LNCaP clone FGC (cell line): ENCODE data around the gene P3H3.

Experiments used
- DNase-seq: peaks from one replicate; pipeline ENCODE4 v3.0.0-alpha.2; 2011; ENCODE audit warnings: low read depth
- H3K4me3 ChIP-seq: 2 replicates; pipeline ENCODE4 v1.5.1; 2011; ENCODE audit warnings: mild to moderate bottlenecking, low read depth, low read length, control low read depth
- TF ChIP-seq, protein P1 (sequence below): IDR thresholded peaks from 2 replicates; pipeline ENCODE4 v1.5.1; 2012; ENCODE audit warnings: mild to moderate bottlenecking; ENCODE audit not compliant: control insufficient read depth, insufficient read depth; ENCODE audit errors: extremely low read depth

P3H3 gene

DNA sequence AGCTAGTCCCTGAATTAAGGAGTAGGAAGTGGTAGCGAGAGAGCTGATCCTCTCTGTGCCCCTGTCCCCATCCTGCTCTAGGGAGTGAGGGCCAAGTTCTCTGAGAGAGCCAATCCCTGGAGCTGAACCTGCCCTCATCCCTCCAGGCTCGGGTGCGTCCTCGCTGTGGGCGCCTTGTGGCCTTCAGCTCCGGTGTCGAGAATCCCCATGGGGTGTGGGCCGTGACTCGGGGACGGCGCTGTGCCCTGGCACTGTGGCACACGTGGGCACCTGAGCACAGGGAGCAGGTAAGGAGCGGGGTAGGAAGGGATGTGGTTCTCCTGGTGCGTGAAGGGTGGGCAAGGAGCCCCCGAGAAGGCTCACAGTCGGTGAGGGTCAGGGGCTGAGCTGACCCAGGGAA lies 10.6 kb downstream of the P3H3 start:
- no peak for DNase-seq
- H3K4me3 ChIP-seq: no peak overlapping the region
- TF ChIP-seq, protein P1, sequence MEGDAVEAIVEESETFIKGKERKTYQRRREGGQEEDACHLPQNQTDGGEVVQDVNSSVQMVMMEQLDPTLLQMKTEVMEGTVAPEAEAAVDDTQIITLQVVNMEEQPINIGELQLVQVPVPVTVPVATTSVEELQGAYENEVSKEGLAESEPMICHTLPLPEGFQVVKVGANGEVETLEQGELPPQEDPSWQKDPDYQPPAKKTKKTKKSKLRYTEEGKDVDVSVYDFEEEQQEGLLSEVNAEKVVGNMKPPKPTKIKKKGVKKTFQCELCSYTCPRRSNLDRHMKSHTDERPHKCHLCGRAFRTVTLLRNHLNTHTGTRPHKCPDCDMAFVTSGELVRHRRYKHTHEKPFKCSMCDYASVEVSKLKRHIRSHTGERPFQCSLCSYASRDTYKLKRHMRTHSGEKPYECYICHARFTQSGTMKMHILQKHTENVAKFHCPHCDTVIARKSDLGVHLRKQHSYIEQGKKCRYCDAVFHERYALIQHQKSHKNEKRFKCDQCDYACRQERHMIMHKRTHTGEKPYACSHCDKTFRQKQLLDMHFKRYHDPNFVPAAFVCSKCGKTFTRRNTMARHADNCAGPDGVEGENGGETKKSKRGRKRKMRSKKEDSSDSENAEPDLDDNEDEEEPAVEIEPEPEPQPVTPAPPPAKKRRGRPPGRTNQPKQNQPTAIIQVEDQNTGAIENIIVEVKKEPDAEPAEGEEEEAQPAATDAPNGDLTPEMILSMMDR: no peak

DNA sequence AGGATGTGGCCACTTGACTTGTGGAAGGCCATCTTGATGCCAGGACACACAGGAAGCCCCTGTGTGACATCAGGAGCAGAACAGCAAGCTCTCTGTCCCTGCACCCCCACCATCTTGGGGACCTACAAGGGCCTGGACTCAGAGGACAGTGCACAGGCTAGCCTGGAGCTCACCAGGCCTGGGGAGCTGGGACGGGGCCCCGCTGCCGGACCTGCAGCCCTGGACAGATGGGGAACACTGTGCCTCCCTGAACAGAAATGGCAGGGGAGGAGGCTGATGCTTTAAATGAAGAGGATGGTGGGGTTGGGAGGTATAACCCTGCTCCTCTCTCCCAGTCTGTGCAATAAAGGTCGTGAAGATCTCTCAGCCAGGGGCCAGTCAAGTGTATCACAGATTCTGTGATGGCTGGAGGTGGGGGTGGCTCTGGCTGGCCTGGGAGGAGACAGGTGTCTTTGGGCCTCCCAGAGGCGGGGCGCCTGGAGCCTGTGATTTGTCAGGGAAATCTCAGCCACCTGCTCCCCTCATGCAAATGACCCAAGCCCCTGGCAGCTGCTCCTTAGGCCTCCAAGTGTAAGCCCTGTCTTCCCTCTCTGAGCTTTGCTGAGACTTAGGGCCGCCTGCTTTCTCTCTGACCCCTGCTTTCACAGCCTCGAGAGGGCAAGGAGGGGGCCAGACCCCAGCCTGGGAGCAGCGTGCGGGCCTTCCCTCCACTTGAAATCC lies 11.4 kb downstream of the P3H3 start:
- no peak overlapping the region for H3K4me3 ChIP-seq
- DNase-seq: no peak
- TF ChIP-seq, protein P1: no peak

DNA sequence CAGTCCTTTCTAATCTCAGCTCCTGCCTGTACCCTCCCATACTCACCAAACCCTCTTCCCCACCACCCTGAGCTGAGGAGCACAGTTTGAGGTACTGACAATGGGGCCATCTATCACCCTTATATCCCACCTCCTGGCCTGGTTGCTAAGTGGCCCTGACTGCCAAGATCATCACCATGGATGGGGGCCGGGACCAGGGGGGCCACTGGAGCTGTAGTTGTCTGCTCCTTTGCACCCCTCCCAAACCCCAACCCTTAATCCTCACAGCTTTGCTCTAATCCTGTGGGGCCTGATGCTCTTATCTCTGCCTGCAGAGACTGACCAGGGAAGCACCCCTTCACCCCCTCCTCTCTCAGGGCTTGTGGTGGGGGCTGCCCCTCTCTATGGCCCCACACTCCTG lies 12.1 kb downstream of the P3H3 start:
- TF ChIP-seq, protein P1: no peak
- no peak overlapping the region for H3K4me3 ChIP-seq
- no peak for DNase-seq

DNA sequence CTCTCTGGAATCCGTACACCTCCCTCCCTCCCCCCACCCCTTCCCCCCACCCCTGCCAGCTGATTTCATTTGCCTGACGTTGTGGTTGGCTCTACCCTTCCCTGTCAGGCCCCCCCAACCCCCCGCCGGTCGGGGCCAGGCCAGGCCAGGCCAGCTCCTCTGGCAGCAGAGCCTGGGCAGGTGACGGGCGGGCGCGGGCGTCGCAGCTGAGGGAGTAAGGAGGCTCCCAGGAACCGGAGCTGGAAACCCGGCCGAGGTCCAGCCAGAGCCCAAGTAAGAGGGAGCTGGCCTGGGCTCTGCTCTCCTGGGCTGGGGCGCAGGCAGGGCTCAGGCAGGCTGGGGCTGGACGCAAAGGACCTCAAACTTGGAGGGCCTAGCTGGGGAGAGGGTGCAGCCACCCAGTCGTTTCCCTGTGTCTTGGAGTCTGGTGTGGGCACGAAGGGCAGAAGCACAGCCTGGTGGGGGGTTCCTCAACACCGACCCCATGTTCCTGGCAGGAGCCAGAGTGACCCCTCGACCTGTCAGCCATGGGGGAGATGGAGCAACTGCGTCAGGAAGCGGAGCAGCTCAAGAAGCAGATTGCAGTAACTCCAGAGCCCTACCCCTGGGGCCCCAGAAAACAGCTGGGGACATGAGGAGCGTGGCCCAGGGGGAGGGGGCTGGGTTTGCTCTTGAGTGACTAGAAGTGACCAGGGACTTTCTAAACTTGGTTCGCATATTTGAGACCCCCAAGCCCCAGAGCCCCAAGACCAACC lies 12.7 kb downstream of the P3H3 start, which contains the start of gene GNB3:
Gene GNB3 (plus strand): TSS at position 165 of the 755 bp plus-strand sequence. CDS start 363 bp downstream, at position 528.
- no peak for DNase-seq
- no peak within 1 kb of the TSS for H3K4me3 ChIP-seq
- TF ChIP-seq, protein P1: no peak

DNA sequence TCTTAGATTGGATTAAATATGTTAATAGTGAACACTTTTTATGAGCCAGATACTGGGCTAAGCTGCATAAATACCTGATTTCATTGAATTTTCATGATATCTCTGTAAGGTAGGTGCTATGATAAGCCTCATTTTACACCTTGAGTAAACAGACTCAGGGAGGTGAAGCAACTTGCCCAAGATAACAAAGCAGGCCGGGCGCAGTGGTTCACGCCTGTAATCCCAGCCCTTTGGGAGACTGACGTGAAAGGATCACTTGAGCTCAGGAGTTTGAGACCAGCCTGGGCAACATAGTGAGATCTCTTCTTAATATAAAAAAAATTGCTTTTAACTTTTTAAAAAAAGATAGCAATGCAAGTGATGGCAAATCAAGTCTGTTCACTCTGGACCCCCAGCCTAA lies 13.9 kb downstream of the P3H3 start:
- TF ChIP-seq, protein P1: no peak
- no peak overlapping the region for H3K4me3 ChIP-seq
- no peak for DNase-seq

DNA sequence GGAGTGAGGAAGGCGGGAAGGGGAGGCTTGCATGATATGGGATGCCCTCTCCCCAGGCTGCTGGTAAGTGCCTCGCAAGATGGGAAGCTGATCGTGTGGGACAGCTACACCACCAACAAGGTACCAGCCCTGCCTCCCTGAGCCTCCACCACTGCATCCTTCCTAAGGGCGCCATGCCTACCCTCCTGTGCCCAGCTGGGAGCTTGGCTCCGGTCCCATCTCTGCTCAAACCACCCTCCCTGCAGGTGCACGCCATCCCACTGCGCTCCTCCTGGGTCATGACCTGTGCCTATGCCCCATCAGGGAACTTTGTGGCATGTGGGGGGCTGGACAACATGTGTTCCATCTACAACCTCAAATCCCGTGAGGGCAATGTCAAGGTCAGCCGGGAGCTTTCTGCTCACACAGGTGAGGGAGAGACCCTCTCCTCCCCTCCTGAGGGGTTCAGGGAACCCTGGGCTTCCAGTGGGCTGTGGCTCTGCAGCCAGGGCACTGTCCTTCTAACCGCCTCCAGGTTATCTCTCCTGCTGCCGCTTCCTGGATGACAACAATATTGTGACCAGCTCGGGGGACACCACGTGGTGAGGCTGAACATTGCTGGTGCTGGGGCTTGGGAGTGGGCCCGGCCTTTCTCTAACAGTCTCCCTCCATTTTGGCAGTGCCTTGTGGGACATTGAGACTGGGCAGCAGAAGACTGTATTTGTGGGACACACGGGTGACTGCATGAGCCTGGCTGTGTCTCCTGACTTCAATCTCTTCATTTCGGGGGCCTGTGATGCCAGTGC lies 15.1 kb downstream of the P3H3 start:
- H3K4me3 ChIP-seq: no peak overlapping the region
- no peak for DNase-seq
- TF ChIP-seq, protein P1: no peak
